NCI-H82 (cell line): ENCODE results near the gene ATG101.
A peak's percentile ranks its signal among the peaks of the same experiment; 100 is the strongest.

Experiments used
- DNase-seq: peaks from one replicate; lab custom pipeline; 2025; lab: John Stamatoyannopoulos, UW

Gene ATG101

DNA sequence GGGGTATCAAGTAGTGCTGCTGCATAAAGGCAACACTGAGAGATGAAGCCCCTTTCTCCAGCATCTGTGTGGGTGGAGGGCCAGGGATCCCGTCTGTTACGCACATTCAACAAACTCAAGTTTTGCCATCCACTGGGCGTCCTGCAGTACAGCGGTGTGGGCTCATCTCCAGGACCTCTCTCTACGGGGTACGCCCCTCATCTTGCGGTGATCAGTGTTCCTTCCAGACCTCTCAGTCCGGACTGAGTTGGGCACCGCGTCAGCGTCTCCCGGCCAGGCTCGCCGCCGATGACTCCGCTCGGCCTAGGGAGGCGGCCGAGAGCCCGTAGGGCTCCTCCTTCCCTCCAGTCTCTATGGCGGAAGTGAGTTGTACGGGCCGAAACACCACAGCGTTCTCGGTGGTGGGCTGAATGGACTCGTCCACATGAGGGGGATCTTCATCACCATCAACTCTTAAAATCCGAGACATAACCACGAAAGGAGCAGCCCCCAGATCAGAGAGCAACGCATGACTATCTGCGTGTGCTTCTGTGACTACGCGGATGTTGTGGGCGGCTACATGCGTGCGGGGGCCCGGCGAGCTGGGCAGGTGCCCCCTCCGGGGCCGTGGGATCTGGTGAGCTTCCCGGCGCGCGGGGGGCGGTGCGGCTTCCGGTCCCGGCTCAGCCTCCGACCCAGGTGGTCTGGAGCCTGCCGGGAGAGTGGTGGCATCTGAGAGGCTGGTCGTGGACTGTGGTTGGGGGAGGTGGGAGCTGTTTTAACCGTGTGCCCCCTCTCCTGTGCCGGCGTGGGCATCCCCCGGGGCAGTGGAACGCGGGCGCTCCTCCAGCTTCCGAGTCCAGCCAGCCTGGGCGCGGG, at the start of gene ATG101:
ATG101 (plus strand) TSS at position 652 of the 858 bp plus-strand sequence. CDS start 3,673 bp downstream, outside the sequence.
- peak; percentile 98 for DNase-seq

- DNase-seq = peak; percentile 90
These were observed 49.0 kb upstream of the ATG101 start for GRCh38 chr12:52020539-52021336.

DNA sequence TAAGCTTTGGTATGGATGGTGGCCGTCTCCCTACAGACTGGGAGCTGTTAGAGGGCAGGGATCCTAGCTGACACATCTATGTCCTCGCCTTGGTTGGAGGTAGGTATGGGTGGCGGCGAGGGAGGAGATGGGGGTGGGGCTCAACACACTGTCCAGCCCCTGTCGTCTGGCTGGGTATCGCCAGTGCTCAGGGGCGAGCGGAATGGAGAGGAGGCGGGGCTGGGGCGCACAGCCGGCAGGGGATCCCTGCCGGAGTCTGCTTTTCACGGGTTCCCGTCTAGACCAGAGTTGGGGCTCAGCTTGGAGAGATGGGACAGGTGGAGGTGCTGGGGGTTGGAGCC, 47.0 kb upstream of the ATG101 start:
- DNase-seq = peak; percentile 58

DNA sequence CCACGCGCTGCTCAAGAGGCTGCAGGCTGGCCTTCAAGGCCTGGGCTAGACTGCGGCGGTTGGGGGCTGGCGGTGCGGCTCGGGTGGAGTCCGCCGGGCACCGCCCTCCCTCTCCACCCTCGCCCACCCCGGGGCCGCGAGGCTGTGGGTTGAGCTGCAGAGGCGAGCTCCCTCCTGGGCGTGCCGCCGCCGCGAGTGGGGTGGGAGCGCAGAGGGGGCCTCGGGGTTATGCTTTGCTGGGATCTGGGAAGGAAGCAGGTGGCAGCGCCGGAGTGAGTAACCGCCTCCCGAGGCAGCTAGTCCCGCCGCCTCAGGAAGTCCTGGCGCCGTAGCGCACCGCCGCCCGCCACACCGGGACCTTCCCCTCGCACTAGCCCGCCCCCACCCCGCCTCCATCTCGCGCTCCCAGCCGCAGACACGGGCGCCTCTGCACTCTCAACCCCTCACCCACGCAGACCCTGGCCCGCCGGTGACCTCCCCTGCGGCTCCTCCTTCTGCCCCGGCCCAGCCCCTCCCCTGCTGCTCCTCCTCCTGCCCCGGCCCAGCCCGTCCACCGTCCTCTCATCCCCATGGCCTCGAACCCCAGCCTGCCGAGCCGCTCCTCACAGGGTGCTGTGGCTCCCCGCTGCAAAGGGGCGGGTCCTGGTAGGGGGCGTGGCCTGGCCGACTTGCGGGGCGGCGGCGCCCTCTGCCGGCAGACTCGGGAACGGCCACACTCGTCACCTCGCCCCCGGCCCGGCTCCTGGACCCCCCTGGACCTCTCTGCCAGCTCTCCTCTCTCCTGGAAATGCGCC, 46.4 kb upstream of the ATG101 start:
- DNase-seq = peak; percentile 90

DNA sequence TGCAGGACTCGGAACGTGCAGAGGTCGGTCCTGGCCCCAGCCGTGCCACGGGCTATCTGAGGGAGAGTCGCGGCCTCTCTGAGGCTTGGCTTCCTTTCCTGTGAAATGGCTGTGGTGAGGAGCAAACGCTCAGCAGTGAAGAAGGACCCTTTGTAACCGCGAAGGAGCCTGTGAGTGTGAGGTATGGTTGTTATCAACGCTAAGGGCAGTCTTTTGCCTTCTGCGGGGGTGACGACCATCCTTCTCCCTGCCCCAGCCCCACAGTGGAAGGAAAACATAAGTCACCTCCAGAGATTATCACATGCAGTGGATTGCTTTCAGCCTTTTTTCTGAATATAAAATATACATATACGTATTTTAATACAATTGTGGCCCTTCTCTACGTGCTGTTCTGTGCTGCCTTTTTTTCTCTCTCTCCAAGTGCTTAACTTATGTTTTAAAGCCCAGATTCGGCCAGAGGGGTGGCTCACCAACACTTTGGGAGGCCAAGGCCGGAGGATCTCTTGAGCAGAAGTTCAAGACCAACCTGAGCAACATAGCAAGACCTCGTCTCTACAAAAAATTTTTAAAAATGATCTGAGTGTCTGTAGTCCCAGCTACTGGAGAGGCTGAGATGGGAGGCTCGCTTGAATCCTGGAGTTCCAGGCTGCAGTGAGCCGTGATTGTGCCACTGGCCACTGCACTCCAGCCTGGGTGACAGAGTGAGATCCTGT, 45.6 kb upstream of the ATG101 start:
- no peak for DNase-seq

GRCh38 chr12:52024845-52025230, 44.9 kb upstream of the ATG101 start:
- DNase-seq = no peak

- DNase-seq = no peak
These were observed 43.5 kb upstream of the ATG101 start for GRCh38 chr12:52026263-52026662.

- no peak for DNase-seq
These were observed 42.5 kb upstream of the ATG101 start for GRCh38 chr12:52027085-52027843.

DNA sequence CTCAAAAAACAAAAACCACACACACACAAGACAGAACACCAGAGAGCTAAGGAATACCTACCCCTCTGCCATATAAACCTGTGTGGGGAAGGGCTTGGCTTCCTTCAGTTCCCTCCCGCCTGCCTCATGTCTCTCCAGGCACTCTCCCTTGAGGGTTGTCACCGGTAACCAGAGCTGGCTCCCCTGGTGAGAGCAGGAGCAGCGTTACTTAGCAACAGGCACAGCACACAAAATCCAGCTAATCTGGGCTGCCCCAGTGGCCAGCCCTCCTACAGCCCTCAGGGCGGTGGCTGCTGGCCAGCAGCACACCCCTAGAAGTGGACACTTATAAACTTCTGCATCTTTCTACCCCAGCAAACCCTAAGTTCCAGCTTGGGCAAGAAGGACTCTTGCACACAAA, 40.1 kb upstream of the ATG101 start:
- peak; percentile 86 for DNase-seq

GRCh38 chr12:52032446-52032803, 37.4 kb upstream of the ATG101 start:
- no peak for DNase-seq

DNA sequence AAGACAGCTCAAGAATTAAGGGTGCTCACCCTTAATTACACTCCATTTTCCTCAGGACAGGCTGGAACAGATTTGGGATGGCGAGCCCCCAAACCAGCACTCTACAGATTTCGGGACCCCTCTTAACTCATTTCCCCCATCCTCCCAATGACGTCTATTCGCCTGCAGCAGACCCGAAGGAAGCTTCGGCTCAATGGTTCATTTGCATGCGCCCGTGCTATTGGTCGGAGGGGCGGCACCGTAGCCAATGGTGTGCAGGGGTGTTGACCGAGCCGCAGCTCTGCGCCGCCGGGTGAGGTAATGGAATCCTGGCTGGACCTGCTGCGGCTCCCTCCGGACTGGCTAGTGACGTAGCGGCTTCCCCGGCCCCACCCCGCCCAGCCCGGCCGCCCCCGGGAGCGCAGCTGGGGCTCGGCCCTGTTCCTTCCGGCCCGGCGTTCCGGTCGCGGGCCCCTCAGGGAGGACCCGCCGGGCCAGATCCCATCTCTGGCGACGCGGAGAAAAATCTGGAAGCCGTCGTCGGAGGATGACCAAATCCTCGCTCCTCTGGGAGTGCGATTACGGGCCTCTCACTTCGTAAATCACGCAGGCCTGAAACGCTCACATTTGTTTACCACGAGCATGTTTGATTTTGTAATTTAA, 36.9 kb upstream of the ATG101 start:
- peak; percentile 99 for DNase-seq

- peak; percentile 44 for DNase-seq
These were observed 36.2 kb upstream of the ATG101 start for GRCh38 chr12:52033446-52034140.

GRCh38 chr12:52035190-52035589, 34.6 kb upstream of the ATG101 start:
- DNase-seq = no peak

DNA sequence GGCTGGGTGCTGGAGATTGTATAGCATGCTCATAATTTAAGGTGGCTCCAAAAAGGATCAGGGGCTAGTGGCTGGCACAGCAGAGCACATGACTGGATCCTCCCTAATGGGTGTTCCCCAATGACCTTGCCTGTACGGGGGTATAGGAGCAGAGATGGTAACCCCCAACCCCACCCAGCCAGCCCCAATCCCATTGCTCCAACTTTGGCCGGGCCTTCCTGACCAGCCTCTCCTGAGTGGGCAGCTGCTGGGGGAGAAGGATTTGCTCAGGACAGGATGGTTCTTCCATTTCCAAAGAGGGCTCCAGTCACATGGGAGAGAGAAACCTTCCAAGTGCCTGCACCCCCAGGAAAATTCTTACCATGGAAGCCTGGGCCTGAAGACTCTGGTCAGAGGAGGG, 33.9 kb upstream of the ATG101 start:
- no peak for DNase-seq

DNA sequence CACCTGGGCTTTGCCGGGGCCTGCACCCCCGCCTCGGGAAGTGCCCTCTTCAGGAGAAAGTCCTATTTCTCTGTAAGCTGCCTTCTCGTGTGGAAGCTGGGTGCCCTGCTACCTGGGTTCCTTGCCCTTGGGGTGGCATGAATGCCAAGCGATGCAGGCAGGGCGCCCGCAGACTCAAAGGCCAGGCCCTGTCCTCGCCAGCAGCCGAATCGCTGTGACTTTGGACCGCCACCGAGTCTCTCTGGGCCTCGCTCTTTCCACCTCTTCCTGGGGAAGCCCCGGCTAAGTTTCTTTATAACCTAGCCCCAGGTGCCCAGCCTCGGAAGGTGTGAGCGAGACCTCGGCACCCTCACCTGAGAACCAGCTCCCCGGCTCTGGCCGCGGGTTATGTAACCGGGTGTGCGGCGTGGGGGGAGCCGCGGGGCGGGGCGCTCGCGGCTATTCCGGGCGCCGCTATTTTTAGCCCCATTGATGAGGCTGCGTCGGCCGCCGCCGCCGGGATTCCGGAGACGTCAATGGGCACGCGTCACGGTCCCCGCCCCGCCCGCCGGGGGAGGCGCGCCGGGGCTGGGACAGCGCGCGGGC, 33.1 kb upstream of the ATG101 start:
- peak; percentile 83 for DNase-seq

GRCh38 chr12:52037248-52037861, 32.4 kb upstream of the ATG101 start:
- DNase-seq = peak; percentile 62

DNA sequence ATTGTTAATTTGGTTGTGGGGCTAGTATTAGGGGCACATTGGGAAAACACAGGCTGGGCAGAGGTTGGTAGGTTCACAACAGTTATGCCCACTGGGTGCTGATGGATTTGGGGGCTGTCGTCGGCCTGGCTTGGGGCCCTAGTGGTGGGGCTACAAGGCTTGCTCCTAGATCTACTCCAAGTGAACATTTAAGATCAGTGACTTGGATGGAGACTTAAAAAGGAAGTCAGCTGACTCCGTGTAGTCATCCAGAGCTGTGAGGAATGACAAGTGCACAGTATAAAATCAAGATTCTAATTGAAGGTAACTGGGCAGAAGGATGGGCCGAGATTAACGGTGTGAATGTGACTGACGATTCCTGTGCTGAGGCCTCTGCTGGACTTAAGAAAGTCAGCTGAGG, 31.3 kb upstream of the ATG101 start:
- no peak for DNase-seq

- no peak for DNase-seq
These were observed 28.7 kb upstream of the ATG101 start for GRCh38 chr12:52041035-52041434.

- no peak for DNase-seq
These were observed 28.1 kb upstream of the ATG101 start for GRCh38 chr12:52041695-52042123.
